HG03575 (cell line): ENCODE data around the gene ADK.

Source experiments
- ATAC-seq: cut with Tn5 transposase; IDR thresholded peaks from one replicate; pipeline ENCODE4 v1.9.1; 2021; ENCODE audit not compliant: unreplicated experiment, insufficient number of reproducible peaks, low FRiP score; ENCODE audit errors: extremely low read depth

The ADK gene

DNA sequence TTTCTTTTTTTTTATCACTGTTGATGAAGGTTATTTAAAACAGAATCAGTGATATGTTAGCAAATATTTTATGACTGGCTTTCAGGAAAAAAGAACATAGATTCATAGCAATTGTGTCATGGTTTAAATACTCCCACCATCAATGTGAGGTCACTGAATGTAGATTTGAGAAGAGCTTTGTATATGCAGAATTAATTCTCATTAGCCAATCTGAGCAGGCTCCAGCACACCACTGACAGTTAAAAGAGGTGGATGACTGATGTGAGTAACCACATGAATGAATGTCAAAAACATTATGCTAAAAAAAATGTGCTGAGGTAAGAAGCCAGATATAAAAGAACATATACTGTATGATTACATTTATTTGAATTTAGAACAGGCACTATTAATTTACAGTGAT, 500.5 kb downstream of the ADK start:
- ATAC-seq = no peak

- no peak for ATAC-seq
These were observed 501.6 kb downstream of the ADK start for GRCh38 chr10:74652664-74653063.

DNA sequence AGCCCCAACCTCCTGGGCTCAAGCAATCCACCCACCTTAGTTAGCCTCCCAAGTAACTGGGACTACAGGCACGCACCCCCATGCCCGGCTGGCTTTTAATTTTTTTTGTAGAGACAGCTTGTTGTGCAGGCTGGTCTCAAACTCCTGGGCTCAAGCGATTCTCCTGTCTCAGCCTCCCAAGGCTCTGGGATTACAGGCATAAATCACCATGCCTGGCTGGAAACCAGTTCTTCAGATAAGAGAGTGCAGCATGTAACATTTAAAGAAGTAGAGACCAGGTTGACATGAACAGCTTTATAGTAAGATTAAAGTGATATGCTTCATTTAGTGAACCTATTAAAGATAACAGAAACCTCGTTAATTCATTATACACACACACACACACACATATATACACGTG, 507.5 kb downstream of the ADK start:
- no peak for ATAC-seq

GRCh38 chr10:74662635-74663034, 511.6 kb downstream of the ADK start:
- ATAC-seq = no peak

DNA sequence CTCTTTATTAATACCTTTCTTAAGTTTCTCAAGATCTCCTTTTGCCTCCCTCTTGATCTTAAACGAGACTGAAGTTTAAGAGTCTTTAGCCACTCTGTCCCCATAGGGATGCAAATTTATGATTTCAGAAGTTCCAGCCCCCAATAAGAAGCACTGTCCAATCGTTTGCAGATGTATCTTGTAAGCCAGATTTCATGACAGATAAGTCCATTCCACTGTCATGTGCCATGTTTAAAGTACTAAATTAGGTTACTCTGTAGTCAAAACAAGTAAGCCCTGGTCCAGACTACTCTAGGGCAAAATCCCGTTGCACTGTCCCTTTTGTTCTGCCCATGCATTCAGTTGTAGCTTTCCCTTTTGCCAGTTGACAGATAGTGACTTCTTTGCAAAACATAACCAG, 518.2 kb downstream of the ADK start:
- ATAC-seq = no peak

- ATAC-seq = no peak
These were observed 520.7 kb downstream of the ADK start for GRCh38 chr10:74671716-74672115.

DNA sequence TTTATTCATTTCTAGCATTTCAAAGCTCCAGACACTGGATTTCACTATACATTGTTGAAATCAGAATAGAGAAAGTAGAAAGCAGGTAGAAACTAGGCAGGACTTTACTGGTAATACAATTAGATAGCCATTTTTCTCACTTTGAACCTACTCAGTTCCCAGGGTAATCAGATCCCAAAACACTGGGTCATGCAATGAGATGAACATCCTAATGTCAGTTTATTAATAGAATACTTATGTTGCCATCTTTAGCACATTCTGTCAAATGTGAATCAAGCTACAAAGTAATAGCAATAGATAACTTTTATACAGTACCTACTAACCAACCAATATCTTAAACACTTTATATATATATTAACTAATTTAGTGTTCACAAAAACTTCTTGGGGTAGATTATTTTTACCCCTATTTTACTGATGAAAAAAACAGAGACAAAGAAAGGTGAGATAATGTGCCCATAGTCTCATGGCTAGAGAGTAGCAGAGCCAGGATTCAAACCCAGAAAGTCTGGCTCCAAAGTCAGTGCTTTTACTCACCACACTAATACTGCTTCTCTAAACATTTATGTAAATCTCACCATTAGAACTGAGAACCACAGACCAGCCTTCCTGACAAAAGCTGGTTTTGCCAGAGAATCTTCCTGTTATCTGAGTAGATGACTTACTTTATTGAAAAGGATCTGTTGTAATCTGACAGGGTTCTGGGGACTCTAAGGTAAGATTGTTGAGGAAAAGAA, 521.6 kb downstream of the ADK start:
- ATAC-seq = no peak

DNA sequence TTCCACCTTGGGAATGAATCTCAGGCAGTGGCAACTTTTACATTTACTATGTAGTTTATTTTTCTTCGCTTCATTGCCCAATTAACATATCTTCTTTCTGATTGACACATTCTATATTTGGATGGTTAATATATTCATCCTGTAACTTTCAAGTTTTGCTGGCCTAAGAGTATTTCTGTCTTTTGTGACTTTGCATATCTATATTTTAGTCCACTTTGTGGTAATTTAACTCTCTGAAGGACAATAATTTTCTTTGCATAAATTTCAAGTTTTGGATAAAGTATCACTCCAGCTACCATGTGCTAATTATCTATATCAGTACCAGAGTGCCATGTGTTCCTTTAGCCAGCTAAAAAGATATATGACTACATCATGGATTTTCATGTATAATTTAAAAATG, 523.9 kb downstream of the ADK start:
- ATAC-seq = no peak

DNA sequence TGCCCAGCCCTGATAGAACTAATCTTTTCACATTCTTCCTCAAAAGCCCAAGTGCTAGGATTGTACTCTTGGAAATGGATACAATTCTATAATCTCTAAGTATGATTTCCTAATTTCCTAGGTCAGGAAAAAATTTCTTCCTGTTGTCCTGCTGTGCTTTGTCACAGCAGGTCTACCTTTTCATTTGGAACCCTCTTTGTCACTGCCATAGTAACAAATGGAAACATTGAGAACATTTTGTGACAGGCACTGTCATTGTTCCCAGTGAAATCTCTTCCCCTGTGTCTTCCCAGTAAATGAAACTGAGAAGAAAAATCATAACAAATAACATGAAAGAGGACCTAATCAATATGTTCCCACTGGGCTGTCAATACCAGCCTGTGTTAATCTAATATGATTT, 524.5 kb downstream of the ADK start:
- no peak for ATAC-seq

GRCh38 chr10:74677951-74678350, 526.9 kb downstream of the ADK start:
- ATAC-seq = peak; percentile 90

- no peak for ATAC-seq
These were observed 531.1 kb downstream of the ADK start for GRCh38 chr10:74681917-74682627.

DNA sequence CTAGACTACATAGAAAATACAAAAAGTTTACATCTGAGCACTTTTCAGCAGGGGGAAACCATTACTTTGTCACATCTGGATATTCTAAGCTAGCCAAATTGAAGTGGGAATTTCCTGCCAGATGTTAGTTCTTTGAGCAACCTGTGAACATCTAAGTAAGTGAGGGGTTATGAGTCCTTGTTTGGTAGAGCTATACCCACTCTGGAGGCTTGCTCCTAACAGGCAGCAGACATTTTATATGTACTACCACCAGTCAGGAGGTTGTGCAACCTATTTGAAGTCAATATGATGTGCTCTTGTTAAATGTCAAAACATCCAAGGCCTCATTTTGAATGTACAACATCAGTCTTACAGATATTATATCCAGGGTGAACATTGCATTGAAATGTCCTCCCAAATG, 532.0 kb downstream of the ADK start:
- ATAC-seq = no peak

DNA sequence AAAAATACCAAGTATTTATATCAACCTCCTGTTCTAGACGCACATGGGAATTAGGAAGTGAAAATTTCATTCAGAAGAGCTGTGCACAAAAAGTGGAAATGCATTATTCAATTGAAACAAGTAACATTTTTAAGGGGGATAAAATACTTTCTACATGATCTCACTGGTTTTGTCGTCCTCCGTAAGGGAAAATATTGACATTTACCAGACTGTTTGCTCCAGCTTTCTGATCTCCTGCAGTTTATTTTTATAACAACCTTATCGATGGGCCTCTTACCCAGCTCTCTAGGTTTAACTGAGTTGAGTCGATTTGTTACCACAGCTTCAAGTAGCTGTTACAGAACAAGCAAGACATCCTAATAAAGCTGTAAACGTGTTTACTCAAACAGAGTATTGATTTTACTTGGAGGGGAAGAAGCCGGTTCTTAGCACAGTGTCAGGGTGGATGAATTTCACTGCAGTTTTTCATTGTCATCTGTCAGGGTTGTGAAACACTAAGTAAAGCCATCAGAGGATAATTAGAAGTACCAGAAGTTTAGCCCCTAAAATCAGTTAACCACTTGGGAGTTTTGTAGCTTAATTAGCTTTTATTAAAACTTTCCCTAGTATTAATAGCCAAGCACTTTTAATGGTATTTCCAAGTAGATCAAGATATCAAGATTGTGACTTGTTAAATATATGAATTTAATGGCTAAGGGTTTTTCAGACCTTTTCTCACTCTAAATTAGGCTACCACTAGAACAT, 532.8 kb downstream of the ADK start:
- ATAC-seq = no peak

GRCh38 chr10:74684462-74684861, 533.4 kb downstream of the ADK start:
- no peak for ATAC-seq

GRCh38 chr10:74685564-74685963, 534.5 kb downstream of the ADK start:
- no peak for ATAC-seq

DNA sequence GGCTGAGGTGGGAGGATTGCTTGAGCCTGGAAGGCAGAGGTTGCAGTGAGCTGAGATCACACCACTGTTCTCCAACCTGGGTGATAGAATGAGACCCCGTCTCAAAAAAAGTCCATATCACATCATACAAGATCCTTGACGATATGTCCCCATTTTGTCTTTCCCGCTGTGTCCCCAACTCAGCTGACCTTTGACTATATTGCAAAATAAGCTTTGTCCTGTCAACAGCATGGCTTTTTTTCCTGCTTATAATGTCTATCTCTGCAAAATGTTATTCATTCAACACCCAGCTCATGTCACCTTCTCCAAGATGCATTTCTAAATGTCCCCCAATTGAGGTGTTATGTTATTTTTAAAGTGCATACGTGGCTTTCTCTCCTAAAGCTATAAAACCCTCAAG, 539.4 kb downstream of the ADK start:
- ATAC-seq = no peak

- no peak for ATAC-seq
These were observed 540.1 kb downstream of the ADK start for GRCh38 chr10:74691164-74691563.

- no peak for ATAC-seq
These were observed 553.8 kb downstream of the ADK start for GRCh38 chr10:74704629-74705357.

GRCh38 chr10:74705358-74705980, 554.4 kb downstream of the ADK start:
- ATAC-seq = no peak
